GM10847 (cell line): Measurements from ENCODE around the gene WDR17.

ENCODE experiments used
- POLR2A ChIP-seq: IDR thresholded peaks from 2 replicates; pipeline ENCODE4 v1.6.1; 2011; ENCODE audit not compliant: insufficient read length; ENCODE audit errors: extremely low read depth

WDR17 gene

GRCh38 chr4:176054942-176055341 is 10.7 kb upstream of the WDR17 start:
- no peak for TF ChIP-seq POLR2A

GRCh38 chr4:176063718-176064117 is 1.9 kb upstream of the WDR17 start:
- no peak for TF ChIP-seq POLR2A

GRCh38 chr4:176064539-176064938 is 1.1 kb upstream of the WDR17 start:
- TF ChIP-seq POLR2A = no peak

- no peak for TF ChIP-seq POLR2A
These were observed 1.1 kb downstream of the WDR17 start for GRCh38 chr4:176066757-176067156.

GRCh38 chr4:176077561-176077960 is 11.9 kb downstream of the WDR17 start:
- TF ChIP-seq POLR2A = no peak

- TF ChIP-seq POLR2A = no peak
These were observed 19.1 kb downstream of the WDR17 start for GRCh38 chr4:176084769-176085168.

GRCh38 chr4:176090115-176090514 is 24.5 kb downstream of the WDR17 start:
- TF ChIP-seq POLR2A = no peak

GRCh38 chr4:176099314-176099713 is 33.7 kb downstream of the WDR17 start:
- TF ChIP-seq POLR2A = no peak

GRCh38 chr4:176102414-176103063 is 36.9 kb downstream of the WDR17 start:
- TF ChIP-seq POLR2A = no peak

- no peak for TF ChIP-seq POLR2A
These were observed 42.1 kb downstream of the WDR17 start for GRCh38 chr4:176107695-176108094.

- no peak for TF ChIP-seq POLR2A
These were observed 58.2 kb downstream of the WDR17 start for GRCh38 chr4:176123710-176124407.

GRCh38 chr4:176125063-176125462 is 59.4 kb downstream of the WDR17 start:
- TF ChIP-seq POLR2A = no peak

GRCh38 chr4:176134670-176135069 is 69.0 kb downstream of the WDR17 start:
- no peak for TF ChIP-seq POLR2A

GRCh38 chr4:176137631-176138030 is 72.0 kb downstream of the WDR17 start:
- TF ChIP-seq POLR2A = no peak

GRCh38 chr4:176139518-176139917 is 73.9 kb downstream of the WDR17 start:
- no peak for TF ChIP-seq POLR2A

- no peak for TF ChIP-seq POLR2A
These were observed 76.6 kb downstream of the WDR17 start for GRCh38 chr4:176142253-176142652.
